Measurements from ENCODE around the gene VARS1.

The VARS1 gene

DNA sequence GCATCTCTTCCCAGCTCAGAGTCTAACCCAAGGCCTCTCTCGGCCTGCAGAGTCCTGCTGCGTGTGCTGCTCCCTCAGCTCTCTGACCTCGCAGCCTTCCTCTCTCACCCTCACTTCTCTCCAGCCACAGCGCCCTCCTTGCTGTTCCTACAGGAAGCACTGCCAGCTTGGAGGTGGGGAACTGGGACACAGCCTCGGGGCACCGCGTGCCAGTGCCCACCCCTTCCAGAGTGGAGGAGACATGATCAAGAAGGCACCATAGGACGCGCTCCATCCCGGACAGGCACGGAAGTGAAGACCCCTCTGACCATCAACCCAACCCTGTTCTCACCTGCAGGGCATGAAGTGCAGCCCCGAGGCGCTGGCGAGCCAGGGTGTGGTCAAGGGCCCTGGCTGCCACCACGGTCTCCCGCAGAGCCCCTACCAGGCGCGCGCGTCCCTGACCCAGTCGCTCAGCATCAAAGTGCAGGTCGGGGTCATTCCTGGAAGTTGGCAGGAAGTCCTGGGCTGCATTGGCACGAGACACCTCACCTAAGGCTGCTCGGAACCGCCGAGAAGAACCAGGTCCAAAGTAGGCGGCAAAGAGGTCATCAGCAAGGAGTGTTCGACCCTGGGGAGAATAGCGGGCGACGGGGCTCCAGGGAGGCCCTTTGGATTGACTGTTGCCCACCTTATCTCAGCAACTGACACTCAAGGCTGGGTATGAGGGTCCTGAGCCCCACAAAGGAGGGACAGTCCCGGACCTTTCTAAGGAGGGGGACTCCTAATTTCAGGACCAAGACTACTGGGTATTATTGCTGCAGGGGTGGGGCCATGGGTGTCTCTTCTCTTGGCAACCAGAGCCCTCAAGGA, 19.7 kb downstream of the VARS1 start:
- DNase-seq: no peak

DNA sequence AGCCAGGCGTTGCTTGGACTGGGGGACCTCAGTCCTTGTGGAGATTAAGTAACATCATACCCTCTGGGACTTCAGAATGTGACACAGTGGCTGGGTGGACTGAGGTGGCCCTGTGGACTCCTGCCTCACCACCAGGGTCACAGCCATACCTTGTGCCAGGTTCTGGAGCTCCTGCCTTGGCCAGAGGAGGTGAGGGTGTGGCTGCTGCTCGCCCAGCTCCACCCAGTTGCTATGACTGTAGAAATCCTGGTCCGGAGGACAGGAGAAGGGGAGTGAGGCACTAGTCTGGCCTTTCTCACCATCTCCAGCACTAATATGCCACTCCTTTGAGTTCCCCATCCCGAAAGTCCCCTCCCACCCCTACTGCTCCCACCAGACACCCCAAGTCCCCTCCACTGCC, 20.4 kb downstream of the VARS1 start:
- no peak for DNase-seq

DNA sequence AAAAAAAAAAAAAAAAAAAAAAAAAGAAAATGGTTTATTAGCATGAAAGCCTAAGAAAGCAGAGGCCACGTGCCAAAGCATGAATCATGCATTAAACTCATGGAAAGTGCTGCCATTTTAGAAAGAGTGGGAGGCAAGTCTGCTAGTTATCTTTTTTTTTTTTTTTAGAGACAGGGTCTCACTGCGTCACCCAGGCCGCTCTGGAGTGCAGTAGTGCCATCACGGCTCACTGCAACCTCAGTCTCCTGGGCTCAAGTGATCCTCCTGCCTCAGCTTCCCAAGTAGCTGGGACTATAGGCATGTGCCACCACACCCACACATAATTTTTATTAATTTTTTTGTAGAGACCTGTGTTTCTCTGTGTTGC, 23.6 kb downstream of the VARS1 start:
- no peak for DNase-seq

DNA sequence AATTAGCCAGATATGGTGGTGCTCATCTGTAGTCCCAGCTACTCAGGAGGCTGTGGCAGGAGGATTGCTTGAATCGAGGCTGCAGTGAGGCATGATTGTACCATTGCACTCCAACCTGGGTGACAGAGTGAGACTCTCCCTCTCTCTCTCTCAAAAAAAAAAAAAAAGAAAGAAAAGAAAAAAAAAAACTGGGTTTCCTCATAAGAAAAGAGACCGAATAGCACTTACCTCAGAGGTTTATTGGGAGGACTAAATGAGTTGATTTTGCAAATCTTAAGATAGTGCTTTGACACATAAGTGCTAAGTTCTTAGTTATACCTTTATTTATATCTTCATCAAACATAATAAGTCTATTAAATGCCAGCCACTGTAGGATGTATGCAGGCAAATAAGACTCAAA, 24.7 kb downstream of the VARS1 start:
- DNase-seq: no peak

DNA sequence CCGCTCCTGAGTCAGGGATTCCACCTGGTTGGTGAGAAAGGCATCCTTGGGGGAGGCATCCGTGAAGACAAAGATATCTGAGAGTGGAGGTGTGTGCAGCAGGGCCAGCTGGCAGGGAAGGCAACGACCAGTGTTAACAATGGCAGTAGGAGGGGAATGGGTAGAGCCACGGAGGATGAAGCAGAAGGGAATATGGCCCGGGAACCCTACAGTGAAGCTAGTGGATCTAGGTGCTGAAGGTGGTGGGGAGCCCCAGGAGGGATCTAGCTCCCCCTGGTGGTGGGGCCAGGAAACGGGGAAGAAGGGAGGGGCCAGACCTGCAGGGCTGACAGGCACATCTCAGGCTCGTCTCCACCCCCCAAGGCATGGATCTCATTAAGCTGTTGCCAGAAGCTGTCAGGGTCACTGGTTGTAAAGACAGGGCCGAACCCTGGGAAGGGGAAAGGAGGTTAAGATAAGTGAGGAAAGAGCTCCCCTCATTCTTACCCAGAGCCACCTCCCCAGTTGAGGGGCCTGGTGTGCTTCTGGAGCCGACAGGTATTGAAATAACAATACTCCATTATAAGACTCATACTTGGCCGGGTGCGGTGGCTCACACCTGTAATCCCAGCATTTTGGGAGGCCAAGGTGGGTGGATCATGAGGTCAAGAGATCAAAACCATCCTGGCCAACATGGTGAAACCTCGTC, 25.7 kb downstream of the VARS1 start:
- peak in 6 of 51 donors; percentile 4 to 29 (median 18) for DNase-seq

DNA sequence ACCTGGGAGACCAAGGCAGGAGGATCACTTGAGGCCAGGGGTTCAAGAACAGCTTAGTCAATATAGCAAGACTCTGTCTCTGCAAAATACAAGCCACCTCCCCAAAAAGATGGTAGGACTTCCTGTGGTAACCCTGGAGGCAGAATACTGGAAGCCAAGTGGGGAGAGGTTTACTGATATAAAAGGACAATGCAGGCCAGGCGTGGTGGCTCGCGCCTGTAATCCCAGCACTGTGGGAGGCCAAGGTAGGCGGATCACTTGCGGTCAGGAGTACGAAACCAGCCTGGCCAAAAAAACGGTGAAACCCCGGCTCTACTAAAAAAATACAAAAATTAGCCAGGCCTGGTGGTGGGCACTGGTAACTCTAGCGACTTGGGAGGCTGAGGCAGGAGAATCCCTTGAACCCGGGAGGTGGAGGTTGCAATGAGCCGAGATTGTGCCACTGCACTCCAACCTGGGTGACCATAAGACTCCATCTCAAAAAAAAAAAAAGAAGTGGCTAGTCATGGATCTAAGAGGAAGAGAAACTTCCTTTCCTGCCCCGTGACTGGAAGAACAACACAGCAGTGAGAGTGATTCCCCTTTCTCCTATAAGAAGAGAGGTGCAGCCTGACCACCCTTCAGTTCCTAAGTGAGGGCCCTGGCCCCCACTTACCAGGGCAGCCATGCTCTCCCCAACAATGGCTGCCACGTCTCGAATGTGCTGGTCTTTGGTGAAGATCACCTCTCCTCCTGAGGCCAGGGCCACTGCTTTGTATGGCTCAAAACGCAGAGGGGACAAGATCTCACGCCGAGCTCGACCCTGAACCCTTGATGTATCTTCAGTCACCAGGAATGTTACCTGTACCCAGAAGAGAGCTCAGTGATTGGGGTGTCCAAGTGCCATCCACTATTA, 26.9 kb downstream of the VARS1 start:
- DNase-seq: peak in 1 of 51 donors; percentile 8

DNA sequence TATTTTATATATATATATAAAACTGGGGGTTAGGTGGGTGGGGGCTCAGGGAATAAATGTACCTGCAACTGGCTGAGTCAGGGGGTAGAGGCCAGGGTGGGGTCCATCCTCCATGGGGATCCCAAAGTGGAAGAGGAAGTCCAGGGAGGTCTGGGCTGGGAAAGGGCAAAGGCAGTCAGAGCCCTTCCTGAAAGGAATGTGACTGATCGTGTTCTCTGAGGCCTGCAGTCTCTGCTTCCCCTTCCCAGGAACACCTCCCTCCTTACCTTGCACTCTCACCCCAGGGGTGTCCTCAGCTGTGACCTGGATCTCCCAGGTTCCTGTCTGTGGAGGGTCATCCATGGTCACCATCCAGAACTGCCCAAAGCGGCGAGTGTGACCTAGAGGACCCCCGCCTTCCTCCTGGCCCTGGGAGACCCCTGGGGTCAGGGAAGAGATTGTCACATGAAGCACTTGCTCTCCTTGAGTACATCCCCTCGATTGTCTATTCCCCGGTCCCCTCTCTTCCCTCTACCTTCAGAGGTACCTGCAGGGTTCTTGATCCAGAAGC, 28.4 kb downstream of the VARS1 start:
- no peak for DNase-seq

DNA sequence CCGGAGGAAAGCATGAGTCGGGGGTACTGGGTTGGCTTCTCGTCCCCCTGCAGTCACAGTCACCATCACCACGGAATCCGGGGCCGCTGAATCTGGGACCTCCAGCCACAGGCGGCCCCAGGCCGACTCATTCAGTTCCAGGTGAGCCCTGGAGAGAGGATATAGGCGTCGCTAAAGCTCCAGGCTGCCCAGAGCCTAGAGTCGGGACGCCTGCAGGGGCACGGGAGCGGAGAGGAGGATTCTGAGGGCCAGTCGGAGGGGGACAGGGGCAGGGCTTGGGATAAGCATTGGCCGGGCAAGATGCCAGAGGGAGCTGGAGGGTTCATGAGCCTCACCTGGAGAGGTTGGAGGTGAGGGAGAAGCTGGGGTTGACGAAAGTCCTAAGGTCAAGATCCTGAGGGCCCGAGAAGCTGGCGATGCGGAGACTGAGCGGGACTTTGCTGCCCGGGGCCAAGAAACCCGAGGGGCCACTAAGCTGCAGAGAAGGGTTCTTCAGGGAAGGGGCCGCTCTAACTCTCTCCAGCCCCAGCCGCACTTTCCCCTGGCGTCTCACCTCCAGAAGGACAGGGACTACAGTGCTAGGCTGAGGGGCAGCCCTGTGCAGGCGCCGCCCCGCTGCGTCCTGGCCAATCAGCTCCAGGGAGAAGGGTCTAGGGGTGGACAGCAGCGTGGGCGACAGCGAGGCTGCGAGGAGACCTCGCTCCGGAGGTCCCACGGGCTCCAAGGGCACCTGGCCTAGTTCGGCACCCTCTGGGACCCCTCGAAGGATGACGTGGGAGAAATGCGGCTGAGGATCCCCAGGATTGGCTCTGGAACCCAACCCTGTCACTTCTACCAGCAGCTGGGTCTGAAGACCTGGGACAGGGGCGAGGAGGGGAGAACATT, 29.4 kb downstream of the VARS1 start:
- DNase-seq: peak in 1 of 51 donors; percentile 8

DNA sequence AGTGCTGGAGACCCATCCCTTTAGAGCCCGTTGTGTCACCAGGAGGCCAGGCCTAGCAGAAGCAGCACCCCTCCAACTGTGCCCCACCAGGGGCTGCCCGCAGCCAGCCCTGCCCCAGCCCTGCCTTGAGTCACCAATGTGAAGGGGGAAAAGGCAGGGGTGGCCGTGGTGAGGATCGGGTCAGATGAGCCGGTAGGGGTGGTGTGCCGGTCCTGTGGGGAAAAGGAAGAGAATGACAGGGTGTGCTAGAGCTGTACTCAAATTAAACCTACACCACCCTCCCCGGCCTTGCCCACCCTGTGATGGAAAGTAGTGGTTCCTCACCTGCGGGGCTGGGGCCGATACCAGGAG, 30.0 kb downstream of the VARS1 start:
- no peak for DNase-seq

DNA sequence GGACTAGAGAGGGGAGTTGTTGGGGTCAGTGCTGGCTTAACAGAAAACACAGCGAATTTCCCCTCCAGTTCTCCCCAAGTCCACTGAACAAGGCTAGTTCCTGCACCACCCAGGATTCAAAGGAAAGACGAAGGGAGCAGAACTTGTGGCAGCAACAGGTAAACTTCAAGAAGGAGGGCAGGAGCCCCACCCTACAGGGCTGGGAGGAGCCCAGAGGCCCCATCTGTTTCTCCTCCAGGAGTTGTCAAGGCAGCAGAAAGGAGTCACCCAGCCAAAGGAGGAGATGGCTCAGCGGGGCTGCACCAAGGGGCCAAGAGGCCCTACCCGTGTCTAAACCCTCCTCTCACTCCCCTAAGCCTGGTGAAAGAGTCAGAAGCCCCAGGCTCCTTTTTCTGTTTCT, 31.4 kb downstream of the VARS1 start:
- DNase-seq: no peak

DNA sequence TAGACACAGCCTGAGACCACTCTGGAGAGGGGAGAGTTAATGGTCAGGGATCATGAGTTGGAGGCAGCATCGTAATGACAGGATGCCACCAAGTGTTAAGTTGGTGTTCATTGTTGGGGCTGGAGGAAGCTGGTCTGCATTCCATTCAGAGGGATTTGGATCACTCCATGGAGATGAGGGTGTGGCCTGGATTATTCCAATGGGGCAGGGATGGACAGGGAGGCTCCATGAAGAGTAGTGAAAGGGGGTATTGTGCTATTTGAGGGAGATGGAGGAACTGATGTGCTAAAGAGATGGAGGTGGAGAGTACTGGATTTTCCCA, 32.0 kb downstream of the VARS1 start:
- DNase-seq: peak in 10 of 51 donors; percentile 7 to 30 (median 16)

DNA sequence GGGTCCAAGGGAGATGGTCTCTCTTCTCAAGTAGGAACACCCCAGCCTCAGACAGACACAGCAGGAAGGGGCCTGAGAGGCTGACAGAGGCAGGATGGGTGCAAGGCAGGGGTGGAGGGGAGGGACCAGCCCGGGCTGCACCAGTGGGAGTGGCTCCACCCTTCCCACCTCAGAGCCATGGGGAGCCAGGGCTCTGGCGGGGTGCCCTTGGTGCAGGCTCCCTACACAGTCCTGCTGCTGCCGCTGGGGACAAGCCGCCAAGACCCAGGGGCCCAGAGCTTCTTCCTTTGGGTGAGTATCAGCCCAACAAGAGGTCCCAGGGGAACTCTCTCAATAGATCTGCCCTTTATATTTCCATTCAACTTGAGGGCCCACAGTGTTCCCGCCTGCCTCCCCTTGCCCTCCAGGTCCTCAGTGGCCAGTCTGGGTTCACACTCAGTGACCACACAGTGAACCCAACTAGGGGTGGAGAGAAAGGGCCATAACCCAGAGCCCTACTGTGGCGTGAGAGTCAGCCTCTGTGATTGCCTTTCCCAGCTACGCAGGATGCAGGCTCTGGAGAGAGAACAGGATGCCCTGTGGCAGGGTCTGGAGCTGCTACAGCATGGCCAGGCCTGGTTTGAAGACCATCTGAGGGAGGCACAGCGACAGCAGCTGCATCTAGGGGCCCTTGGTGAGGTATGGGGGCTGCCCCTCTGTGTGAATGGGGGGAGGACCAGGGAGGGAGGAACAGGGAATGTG, 32.5 kb downstream of the VARS1 start:
- DNase-seq: no peak

DNA sequence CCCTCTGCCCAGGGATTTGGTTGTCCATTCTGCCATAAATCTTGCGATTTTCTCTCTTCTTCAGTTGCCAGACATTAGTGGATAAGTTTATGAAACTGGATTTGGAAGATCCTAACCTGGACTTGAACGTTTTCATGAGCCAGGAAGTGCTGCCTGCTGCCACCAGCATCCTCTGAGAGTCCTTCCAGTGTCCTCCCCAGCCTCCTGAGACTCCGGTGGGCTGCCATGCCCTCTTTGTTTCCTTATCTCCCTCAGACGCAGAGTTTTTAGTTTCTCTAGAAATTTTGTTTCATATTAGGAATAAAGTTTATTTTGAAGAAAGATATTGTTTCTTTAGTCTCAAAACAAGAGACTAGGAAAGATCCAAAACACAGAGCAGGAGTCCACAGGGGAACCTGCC, 33.2 kb downstream of the VARS1 start, which contains the start of gene SAPCD1:
TSS of gene SAPCD1 (plus strand) at position 301 of the 400 bp plus-strand sequence. CDS start 399 bp downstream, outside the sequence.
- DNase-seq: no peak

DNA sequence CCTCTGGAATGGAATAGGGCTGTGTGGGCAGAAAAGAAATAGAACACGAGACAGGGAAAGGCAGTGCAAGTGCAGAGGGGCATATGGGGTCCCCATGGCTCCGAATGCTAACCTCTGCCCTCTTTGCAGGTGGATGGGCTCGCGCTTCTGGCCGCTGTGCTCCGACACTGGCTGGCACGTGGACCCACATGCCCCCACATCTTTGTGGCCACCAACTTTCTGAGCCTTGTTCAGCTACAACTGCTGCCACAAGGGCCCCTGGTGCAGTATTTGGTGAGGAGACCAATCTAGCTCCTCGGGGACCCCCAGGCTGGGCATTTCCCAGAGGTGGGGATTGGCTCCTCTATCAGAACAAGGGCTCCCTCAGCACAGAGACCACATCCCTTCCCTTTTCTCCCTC, 34.2 kb downstream of the VARS1 start:
- DNase-seq: no peak

DNA sequence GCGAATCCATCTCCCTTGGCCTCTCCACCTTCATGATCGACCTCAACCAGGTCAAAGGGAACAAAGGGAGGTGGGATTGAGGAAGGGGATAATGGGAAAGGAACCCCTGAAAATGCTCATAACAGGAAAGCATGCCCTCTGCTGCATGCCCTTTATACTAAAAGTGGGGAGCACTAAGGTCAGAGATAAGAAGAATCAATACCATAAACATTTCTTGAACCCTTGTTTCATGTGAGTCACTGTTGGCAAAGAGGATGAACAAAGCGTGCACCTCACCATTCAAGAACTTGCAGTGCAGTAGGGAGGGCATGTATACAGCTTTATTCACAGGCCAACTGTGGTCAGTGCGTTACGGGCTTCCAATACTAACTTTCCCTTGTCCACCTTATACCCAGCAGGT, 34.8 kb downstream of the VARS1 start:
- no peak for DNase-seq

DNA sequence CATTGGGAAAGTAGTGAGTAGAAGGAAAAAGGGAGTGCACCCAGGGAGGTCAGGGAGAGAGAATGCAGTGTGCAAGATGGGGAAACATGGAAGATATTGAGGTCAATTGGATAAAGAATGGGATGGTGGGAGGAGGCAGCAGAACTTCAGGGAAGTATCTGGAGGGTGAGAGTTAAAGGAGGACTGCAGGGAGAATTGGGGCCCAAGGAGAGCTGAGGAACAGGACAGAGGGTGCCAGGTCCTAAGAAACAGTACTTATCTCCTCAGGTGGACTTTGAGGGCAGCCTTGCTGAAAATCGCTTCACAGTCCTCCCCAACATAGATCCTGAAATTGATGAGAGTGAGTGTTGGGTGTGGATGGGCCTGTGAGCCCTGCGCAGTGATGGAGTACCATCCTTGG, 37.3 kb downstream of the VARS1 start:
- DNase-seq: no peak

DNA sequence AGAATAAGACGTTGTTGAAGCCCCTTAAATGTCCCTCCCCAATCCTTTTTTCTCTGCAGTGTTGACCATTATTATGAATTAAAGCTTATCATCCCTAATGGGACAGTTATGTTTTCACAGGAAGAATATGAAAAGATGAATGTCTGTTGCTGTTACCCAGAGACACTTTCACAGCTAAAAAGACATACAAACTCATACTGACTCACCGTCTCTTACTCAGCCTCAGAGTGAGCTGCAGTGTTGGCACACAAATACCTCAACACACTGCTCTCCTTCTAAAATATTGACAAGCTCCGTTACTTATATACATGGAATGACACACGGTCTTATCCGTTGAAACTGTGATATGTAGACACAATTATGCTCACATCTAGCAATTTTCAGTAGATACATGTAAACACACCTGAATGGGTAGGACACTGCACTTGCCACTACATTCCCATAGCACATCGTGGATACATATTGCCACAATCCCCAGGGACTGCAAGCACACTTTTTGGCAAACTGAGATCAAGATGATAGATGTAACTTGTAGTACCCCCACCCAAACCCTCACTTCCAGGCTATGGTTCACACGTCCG, 42.7 kb downstream of the VARS1 start:
- no peak for DNase-seq

DNA sequence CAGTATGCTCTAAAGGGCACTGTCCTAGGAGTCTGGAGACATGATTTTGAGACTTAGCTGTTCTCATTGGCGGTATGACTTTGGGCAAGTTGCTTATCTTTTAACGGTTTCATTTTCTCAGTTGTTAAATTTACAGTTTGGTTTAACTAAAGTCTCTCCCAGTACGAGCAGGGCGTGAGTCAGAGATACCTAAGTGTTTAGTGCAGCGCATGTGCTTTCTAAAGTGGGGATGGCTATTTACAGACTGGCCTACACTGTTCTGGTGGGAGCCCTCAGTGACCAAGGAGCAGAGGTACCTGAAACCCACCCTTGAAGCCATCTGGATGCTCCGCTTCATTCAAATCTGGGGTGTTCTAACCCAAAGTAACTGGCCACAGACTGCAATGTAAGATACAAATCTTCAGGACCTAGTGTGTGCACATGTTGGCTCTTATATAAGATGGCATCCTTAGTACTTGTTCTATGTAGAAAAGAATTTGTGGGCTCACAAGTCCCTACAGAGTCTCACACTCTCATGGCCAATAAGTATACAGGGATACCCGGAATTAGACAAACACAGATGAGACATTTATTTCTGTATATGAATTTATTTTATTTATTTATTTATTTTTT, 45.0 kb downstream of the VARS1 start:
- DNase-seq: no peak
